GM23248 (cell line): ENCODE measurements around the gene PPP1R13B.

Experiments
- EZH2 ChIP-seq: fragments of 200-600 bp; sonication (generic); IDR thresholded peaks from 2 replicates; pipeline ENCODE4 v1.6.1; 2018; ENCODE audit warnings: antibody characterized with exemption, mild to moderate bottlenecking; ENCODE audit not compliant: insufficient read depth, poor library complexity, severe bottlenecking
- EZH2phosphoT487 ChIP-seq: fragments of 200-600 bp; sonication (generic); IDR thresholded peaks from 2 replicates; pipeline ENCODE4 v1.6.1; 2018; ENCODE audit warnings: antibody characterized with exemption, moderate library complexity, mild to moderate bottlenecking, low read depth; ENCODE audit not compliant: insufficient read depth

DNA sequence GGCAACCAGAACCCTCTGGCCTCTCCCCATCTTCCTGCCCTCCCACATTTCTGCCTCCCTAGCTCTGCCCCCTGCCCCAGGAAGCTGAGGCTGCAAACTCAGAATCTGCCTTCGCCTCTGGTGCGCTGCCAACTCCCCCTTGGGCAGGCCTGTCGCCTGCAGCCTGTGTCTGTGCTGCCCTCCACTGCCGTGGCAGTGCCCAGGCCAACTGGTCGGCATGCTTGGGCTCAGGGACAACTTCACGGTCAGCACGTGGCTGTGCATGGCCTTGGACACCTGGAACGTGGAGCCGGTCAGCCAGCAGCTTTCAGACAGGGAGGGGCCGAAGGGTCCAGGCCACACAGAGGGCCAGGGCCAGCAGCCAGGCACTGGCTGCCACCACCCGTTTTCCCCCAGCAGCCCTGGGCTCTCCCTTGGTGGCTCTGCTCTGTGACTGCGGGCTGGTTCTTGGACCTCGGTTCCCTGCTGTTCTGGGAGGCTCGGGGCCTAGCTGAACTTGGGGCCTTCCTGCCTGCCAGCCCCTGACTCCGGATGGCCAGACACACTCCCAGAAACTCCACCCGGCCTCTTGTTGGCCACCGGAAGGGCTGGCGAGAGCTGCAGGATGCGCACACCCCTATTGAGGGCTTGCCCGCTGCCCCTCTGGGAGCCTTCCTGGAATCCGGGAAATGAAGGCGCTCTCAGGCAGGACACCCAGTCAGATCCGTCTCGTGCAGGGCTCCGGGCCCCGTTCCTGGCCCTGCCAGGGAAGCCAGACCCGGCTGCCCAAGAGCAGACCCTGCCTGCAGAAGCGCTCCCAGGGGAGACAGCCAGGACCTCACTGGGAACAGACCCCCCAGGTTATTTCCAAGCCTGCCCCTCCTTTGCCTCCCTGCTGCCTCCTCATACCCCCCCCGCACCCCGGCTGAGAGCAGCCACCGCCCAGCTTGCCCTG, 34.2 kb upstream of the PPP1R13B start:
- TF ChIP-seq EZH2 = no peak
- no peak for TF ChIP-seq EZH2phosphoT487
